Progenitor cell of endocrine pancreas (in vitro differentiated cells): Measurements from ENCODE around the gene RRP7A. TPM values are rescaled to one million over a fixed set of nuclear protein-coding genes. Genes with fewer than 3 reads are reported as not detected.
"Not testable (repeated sequence)": the region's sequence is repeated elsewhere in the genome, so short reads cannot be mapped to it uniquely, and the experiment has no call there.

Experiments used
- DNase-seq: peaks from one replicate; pipeline ENCODE4 v3.0.0; 2021; ENCODE audit warnings: low spot score; ENCODE audit not compliant: unreplicated experiment
- H3K27ac Mint-ChIP-seq: 2 replicates; pipeline ENCODE4 v1.8.0; 2021; ENCODE audit warnings: mild to moderate bottlenecking, moderate library complexity, mixed read lengths
- H3K27me3 Mint-ChIP-seq: 2 replicates; pipeline ENCODE4 v1.8.0; 2021; ENCODE audit warnings: mixed read lengths
- H3K36me3 Mint-ChIP-seq: 2 replicates; pipeline ENCODE4 v1.8.0; 2022; ENCODE audit warnings: mixed read lengths; ENCODE audit not compliant: insufficient read depth
- H3K4me1 Mint-ChIP-seq: 2 replicates; pipeline ENCODE4 v1.8.0; 2021; ENCODE audit warnings: low read depth, mixed read lengths
- H3K4me3 Mint-ChIP-seq: 2 replicates; pipeline ENCODE4 v1.8.0; 2021; ENCODE audit warnings: low read depth, mild to moderate bottlenecking, moderate library complexity, mixed read lengths
- H3K9me3 Mint-ChIP-seq: 2 replicates; pipeline ENCODE4 v1.8.0; 2021; ENCODE audit warnings: low read depth, mixed read lengths
- CTCF ChIP-seq: fragments of 200-600 bp; sonication (generic); IDR thresholded peaks from one replicate; pipeline ENCODE4 v1.5.0; 2021; ENCODE audit warnings: antibody characterized with exemption, mild to moderate bottlenecking; ENCODE audit not compliant: unreplicated experiment
- long read RNA-seq: library from polyadenylated mRNA; unstranded; transcript quantifications from one replicate; pipeline ENCODE4 v2.0.0, GENCODE V29; 2020
- total RNA-seq: library from RNA; stranded (reverse); gene quantifications from 2 replicates; pipeline ENCODE4 v1.2.1, GENCODE V29; 2021

RRP7A gene, protein sequence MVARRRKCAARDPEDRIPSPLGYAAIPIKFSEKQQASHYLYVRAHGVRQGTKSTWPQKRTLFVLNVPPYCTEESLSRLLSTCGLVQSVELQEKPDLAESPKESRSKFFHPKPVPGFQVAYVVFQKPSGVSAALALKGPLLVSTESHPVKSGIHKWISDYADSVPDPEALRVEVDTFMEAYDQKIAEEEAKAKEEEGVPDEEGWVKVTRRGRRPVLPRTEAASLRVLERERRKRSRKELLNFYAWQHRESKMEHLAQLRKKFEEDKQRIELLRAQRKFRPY
- total RNA-seq: 58.3 and 59.1 TPM in 2 replicates
- long read RNA-seq, transcript RRP7A-201 (7 exons, 3,801 nt): major isoform, 87 of 101 reads
- long read RNA-seq, partial matches to known transcripts: 0 of 101 reads
- long read RNA-seq, other reads (novel, unspliced or antisense): 14 of 101 reads

DNA sequence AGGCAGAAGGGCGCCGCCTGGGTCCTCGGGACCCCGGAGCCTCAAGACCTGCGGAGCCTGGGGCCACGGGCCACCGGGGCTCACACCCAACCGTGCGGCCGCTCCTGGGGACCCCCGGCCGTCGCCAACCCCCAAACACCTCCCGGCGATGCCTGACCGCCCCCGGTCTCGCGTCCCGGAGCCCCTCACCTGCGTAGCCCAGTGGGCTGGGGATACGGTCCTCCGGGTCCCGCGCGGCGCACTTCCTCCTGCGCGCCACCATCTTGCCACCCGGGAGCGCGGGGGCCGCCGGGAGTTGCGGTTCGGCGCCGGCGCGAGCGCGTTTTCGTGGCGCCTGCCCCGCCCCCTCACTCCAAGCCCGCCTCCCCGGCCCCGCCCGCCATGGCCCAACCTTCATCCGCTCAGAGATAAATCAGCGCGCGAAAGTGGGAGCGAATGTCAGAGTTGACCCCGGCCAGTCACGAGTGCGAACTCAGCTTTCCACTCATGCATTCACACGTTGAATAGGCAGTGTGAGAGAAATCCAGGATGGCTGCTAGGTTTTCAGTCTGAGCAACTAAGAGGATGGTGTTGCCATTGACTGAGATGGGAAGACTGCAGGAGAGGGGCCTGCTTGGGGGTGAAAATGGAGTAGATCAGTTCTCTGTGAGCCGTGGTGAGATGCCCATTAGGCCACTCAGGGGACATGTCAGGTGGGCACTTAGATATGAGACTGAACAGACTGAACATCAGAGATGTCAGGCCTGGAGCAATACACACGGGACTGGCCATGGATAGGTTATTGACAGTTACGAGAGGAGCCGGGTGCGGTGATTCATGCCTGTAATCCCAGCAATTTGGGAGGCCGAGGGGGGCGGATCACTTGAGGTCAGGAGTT, at the start of gene RRP7A:
RRP7A (minus strand) TSS at position 272 of the 877 bp plus-strand sequence; CDS start at position 262, 10 bp downstream.
- peak within 1 kb of the TSS; percentile 98 for H3K4me3 Mint-ChIP-seq
- peak within 1 kb of the TSS; percentile 97 for H3K27ac Mint-ChIP-seq
- H3K27me3 Mint-ChIP-seq: no peaks in the 10 kb centered on the region
- peaks cover 2% of the 10 kb centered on the region for H3K36me3 Mint-ChIP-seq
- H3K4me1 Mint-ChIP-seq: peaks cover 8% of the 10 kb centered on the region
- peak; percentile 11 for TF ChIP-seq CTCF
- H3K9me3 Mint-ChIP-seq: no peaks in the 10 kb centered on the region
- peak; percentile 59 for DNase-seq

GRCh38 chr22:42567950-42568349, 48.4 kb upstream of the RRP7A start:
- not testable (repeated sequence) for DNase-seq, H3K27me3 Mint-ChIP-seq, H3K36me3 Mint-ChIP-seq, H3K4me3 Mint-ChIP-seq, H3K9me3 Mint-ChIP-seq, H3K4me1 Mint-ChIP-seq, H3K27ac Mint-ChIP-seq

- Mint-ChIP-seq H3K36me3 (peaks cover 3% of the 10 kb centered on the region), H3K27ac (no peak overlapping the region), H3K4me1 (peaks cover 6% of the 10 kb centered on the region), H3K4me3 (no peak overlapping the region), H3K27me3 (peaks cover 1% of the 10 kb centered on the region), H3K9me3 (no peaks in the 10 kb centered on the region)
- DNase-seq: no peak
- no peak for TF ChIP-seq CTCF
Measured at GRCh38 chr22:42565956-42566355, 46.4 kb upstream of the RRP7A start.

GRCh38 chr22:42564699-42565098, 45.1 kb upstream of the RRP7A start:
- DNase-seq: no peak
- Mint-ChIP-seq H3K36me3 (peaks cover 3% of the 10 kb centered on the region), H3K4me1 (peaks cover 8% of the 10 kb centered on the region), H3K27me3 (peaks cover 5% of the 10 kb centered on the region), H3K27ac (no peak overlapping the region), H3K9me3 (no peaks in the 10 kb centered on the region), H3K4me3 (no peak overlapping the region)
- TF ChIP-seq CTCF: no peak

- not testable (repeated sequence) for DNase-seq, H3K27me3 Mint-ChIP-seq, H3K9me3 Mint-ChIP-seq, H3K27ac Mint-ChIP-seq, H3K36me3 Mint-ChIP-seq, H3K4me3 Mint-ChIP-seq, H3K4me1 Mint-ChIP-seq
Measured at GRCh38 chr22:42563943-42564342, 44.3 kb upstream of the RRP7A start.

- no peak for TF ChIP-seq CTCF
- Mint-ChIP-seq H3K4me3 (no peak overlapping the region), H3K27me3 (peaks cover 5% of the 10 kb centered on the region), H3K36me3 (peaks cover 3% of the 10 kb centered on the region), H3K27ac (peak overlapping the region; percentile 27), H3K4me1 (peaks cover 8% of the 10 kb centered on the region), H3K9me3 (no peaks in the 10 kb centered on the region)
- DNase-seq: no peak
Measured at GRCh38 chr22:42562684-42563083, 43.1 kb upstream of the RRP7A start.
